Activated gamma-delta T cell (primary cell): ENCODE measurements around the gene TENM4.

Experiments used
- DNase-seq: peaks from one replicate; lab custom pipeline; 2025; lab: John Stamatoyannopoulos, UW

The TENM4 gene

DNA sequence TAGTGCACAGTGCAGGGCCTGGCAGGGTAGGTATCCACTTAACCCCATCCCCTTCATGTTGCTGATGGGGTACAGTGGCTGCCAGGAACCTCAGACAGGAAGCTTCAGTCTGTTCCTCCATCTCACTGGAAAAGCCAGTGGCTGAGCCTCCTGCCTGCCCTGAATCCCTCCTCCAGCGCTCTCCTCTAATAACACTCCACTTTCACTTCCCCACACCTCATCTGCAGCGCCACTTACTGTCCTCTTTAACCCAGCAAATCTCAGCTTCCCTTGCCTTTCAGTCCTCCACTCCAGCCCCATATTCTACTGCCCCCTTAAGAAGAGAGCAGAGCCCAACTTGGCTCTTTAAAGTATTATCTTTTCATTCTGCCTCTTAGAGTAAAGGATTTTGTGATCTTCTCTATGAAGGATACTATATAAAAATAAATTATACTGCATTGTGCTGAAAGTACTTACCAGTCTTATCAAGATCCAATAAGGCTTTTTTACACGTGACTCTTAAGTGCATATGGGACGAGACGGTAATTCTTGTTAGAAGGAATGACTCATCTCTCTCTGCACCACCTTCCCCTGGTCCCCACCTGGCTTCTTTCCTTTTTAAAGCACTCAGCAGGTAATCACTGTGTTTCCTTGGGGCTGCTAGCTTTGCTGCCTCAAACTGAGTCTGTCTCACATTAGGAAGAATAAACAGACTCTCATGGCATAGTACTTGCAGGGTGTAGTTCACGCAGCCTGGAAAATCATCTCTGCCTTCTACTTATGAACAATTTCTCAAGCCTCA, 628.1 kb downstream of the TENM4 start:
- DNase-seq = no peak

DNA sequence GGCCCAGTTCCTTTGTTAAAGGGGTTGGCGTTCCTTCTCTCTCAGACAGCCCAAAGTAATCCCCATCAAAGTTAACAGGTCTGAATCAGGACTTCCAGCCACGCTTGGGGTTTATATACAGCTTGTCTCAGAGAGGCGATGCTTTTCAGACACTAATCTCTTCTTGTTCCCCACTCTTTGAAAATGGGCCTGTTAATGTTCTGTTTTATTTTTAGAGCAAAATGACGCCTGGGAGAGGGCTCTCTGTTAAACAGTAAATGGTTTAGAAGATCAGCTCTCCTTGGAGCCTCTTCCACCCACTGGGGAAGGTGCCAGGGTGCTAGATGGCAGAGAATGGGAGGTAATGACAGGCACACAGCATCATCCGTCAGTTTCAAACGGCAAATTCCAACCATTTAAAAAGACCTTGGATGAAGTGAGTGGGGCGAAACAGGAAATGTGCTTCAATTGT, 630.2 kb downstream of the TENM4 start:
- no peak for DNase-seq

DNA sequence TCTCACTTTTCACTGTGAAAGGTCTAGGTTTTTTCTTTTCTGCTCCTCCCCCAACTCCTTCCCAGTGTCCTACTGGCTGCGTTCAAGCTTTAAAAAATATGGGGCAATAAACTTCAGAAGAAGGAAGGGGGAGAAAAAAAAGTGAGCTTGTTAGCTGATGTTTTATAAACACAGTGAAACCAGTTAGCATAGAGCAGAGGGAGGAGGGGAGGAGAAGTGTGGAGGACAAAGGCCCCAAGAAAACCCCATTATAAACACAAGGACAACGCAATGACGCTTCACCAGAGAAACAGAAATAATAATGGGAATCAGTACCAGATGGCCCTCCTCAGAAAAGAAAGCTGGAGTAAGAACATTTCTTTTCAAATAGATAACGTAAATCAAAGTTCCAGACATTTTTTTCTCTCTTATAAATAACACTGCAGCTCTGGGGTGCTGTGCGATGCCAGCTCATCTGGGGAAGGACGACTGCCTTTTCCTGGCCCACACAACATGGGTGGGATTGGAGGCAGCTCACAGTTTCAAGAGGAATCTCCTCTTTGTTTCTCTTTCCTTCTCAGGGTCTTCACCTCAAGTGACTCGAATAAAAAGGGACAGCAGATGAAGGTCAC, 630.8 kb downstream of the TENM4 start:
- no peak for DNase-seq

DNA sequence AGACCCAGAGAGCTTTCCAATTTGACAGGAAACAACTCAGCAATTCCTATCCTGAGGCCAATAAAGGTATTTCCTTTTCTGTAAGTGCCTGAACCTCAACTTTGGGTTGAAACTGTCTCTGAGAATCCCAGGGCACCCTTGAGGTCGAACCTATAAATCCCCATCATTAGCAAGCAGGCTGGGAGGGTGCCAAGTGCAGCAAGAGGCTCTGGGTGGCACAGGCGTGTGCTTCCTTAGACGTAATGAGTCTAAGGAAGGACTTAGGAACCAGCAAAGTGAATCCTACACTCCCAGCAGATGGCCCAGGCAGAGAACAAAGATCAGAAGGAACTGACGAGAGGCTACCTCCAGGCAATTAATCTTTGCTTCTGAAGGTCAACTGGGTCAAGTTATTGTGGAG, 631.9 kb downstream of the TENM4 start:
- no peak for DNase-seq

DNA sequence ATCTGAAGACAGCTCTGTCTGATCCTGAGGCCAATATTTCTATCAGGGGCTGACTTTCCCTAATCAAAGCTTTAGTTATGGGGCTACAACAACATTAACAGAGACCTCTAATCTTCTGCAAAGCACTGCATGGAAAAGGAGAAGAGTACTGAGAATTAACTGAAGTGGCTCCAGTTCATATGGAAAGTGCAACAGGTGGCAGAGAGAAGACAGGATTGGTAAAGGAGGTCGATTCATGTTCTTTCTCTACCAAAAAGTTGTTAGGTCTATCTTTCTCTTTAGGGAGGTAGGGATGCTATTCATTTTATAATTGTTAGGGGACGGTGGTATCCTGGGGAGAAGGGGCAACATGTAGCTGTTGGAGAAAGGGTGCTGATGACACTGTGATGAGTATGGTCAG, 633.5 kb downstream of the TENM4 start:
- no peak for DNase-seq

DNA sequence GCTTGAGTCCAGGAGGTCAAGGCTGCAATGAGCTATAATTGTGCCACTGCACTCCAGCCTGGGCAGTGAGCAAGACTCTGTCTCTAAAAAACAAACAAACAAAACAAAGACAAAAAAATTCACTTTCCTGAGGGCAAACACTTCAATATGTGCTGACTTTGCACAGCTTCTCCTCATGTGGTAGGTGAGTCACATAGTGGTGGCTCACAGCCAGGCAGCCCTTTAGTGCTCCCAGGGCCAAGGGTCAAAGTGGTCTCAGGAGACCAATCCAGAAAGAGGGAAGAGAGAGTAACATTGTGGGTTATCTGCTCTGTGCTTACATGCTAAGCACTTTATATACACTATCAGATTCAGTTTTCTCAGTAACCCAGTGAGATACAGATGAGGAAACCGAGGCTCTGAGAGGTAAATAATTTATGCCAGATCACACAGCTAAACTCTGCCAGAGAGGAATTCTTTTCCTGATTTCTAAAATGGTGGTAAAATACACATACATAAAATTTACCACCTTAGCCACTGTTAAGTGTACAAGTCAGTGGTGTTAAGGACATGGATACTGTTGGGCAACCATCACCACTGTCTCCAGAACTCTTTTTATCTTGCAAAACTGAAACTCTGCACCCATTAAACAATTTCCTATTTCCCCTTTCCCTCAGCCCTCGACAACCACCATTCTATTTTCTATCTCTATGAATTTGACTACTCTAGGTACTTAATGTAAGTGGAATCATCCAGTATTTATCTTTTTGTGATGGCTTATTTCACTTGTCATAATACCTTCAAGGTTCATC, 634.4 kb downstream of the TENM4 start:
- no peak for DNase-seq

DNA sequence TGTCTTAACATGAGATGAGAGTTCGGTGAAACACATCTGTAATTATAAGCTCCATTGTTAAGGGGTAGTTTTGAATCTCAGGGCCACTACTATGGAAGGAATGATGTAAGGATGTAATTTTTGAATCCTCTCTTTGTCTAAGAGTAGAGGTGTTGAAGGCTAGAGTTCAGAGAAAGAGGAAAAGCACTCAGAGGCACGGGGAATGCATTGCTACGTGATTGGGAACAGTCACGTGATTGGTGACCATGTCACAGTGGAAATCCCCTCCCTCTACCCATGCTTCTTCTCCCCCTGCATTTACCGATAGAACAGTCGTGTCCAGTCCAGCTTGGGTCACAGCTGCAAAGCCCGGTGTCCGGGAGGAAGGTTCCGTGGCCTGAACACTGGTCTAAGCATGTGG, 635.8 kb downstream of the TENM4 start:
- DNase-seq = no peak

DNA sequence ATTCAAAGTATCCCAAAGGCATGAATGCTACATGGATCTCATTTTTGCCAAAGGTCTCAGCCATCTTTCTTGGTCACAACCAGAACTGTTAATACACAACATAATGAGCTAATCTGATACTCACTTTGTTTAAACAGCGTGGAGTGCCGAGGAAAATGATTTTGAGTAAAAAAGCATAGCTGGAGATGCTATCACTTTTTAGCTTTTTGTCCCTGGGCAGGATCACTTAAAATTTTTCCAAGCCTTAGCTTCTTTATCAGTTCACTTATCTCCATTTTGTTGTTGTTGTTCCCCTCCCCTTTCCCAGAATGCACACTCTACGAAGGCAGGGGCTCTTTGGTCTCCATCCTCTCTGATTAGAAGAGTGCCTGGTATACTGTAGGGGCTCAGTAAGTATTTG, 636.8 kb downstream of the TENM4 start:
- DNase-seq = no peak

DNA sequence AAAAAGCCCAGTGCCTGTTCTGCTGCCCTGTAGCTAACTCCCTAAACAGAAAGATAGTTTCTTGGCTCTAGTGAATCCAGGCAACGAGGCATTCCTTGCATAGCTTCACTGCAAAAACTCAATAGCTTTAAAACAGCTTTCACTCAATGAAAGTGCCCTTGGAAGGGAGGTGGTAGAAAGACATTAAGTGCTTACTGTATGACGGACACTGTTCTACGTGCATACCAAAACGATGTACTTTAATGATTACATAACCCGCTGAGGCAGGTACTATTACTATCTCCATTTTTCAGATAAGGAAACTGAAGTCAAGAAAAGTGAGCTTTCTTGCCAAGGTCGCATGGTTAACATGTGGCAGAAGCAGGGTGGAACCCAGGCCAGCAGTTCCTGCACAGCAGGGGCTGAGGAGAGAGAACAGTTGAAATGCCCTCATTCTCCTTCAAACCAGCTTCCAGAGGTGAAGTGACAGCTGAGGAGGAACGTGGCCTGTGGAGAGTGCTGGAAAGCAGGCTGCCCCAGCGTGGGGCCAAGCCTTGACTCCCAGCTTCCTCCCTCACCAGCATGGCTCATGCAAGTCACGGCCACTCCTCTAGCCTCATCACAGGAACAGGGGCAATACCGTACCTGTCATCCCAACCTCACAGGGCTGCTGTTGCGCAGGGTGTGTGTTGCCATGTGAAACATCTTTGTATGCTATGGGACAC, 638.6 kb downstream of the TENM4 start:
- DNase-seq = no peak

DNA sequence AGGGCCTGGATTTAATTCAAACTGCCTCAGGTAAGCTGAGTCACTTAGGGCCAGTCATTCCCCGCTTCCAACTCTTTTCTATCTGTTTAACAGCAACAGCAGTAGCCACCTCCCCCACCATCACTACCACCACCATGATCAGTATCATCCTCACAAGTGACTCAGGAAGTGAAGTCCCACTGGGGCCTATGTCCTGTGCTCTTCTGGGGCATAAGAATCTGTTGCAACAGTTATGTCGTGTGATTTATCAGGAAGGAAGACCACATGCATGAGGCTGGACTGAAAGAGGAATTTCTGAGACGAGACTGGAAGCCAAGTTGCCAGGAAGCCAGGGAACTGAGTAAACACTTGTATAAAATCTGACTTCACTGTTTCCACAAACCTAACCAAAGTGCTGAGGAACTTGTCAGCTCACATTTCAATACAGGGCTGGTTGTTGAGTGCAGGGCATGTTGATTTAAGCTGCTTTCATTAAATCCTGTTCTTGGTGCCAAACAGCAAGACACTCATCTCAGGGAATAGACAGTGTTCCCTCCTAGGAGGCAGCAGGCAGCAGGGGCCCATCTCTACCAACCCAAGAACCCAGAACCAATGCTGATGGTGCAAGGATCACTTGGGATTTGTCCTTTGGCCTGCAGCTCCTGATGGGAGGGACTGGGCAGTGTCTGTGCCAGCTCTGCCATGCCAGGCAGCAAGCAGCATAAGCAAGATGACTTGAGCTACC, 639.5 kb downstream of the TENM4 start:
- no peak for DNase-seq

DNA sequence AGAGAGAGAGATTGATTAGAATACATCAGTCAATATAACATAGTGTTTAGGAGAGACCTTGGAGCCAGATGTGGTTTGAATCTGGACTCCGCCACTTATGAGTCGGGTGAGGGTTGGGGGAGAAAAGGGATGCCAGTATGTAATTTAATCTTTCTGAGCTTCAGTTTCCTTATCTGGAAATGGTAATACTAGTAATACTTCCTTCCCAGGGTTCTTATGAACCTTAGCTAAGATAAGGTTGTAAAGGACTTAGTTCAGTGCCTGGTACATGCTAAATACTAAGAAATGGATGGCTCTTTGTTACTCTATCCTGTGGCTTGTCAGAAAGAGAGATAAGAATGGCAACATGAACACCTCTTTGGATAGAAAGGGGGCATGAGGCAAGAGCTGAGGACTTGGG, 640.1 kb downstream of the TENM4 start:
- DNase-seq = no peak

DNA sequence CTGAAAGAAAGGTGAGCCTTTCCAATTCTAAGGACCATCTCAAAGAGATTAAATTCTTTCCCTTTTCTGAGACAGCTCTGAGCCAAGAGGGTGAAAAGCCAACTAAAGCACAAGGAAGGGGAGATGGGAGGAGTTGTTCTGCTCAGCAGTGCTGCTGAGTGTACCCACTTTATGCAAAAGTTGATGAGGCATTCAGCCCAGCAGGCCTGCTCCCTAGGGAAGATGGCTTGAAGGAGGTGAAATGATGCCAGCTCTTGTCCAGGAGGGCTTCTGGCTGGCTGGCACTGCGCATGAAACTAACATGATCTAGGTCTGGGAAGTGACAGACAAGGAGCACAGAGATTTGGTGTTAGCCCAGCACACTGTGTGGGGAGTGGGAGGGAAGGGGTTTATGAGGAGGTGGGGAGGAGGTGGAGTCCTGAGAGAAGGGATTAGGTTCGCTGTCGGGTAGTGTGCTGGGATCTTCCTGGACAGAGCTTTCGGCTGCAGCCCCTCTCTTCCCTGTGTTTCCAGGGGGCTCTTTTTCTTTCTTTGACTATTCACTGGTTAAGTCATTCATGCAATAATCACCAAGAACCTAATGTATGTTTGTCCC, 640.6 kb downstream of the TENM4 start:
- no peak for DNase-seq

DNA sequence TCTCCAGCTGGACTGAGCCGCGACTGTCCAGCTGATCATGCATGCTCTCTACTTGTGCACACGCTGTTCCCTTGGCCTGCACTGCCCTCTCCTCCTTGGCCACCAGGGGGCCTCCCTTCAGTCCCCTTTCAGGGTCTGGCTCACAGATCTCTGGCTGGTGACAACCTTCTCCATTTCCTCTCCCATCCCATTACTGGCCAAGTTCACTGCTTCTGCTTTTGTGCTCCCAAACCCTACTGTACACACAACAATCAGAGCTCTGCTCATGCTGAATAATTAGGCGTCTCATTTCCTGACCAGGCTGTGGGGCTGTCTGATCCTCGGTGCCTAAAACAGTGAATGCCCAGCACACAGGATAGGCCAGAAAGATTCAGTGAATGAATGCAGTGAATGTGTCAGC, 642.2 kb downstream of the TENM4 start:
- no peak for DNase-seq

DNA sequence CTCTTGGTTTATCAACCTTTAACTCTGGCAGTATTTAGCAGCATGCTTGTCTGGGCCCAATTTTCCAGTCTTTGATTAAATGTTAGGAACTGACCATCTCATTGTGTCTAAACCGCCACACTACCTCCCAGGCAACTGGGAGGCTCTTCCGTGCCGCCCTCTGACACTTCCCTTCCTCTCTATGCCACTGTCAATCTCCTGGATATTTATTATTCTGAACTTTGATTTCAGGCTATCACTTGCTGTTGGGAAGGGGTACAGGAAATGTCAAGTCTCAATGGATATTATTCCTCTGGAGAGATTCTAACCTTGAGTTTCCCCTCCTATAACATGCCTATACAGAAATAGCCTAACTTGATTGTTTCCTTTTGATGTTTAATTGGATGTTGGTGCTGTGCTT, 643.3 kb downstream of the TENM4 start:
- DNase-seq = no peak

DNA sequence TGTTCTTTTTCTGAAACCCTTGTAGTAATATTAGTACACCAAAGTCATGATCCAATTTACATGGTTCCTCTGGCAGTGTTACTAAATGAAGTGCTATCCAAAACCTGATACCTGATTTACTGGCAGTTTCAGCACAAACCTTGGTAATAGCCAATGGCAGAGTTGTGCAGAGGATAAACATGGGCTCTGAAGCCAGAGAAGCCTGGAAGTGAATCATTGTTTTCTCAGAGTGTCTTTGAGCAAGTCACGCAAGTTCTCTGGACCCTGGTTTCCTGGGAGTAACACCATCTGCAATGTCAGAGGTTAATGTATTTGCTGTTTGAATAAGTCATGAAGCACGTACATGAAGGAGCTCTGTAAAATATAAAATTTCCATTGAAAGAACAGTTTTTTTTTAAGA, 643.9 kb downstream of the TENM4 start:
- DNase-seq = no peak

DNA sequence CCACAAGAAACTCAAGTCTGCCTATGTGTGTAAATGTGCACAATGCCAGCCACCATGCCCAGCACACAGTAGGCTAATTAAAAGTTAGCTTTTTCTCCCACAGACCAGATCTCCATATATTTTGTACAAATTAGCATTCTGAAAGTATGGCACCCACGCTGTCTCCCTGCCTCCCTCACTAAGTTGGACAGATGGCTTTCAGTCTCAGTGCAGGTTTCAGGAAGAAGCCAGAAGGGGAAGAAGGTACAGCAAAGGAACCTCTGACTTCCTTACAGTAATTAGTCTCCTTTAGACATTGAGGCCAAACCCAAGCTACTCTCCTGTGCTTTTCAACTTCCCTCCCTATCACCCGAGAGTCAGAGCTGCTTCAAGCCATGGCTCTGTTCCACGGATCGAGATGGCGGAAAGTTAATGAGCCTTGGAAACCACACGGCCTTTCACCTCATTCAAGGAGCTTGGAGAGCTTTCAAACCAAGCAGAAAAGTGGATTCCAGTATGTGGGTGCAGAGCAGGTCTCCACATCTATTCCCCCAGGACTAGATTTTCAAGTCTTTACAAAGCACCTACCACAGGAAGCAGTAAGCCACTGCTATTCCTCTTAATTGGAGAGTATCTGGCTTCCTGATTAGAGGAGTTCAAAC, 645.1 kb downstream of the TENM4 start:
- DNase-seq = no peak

DNA sequence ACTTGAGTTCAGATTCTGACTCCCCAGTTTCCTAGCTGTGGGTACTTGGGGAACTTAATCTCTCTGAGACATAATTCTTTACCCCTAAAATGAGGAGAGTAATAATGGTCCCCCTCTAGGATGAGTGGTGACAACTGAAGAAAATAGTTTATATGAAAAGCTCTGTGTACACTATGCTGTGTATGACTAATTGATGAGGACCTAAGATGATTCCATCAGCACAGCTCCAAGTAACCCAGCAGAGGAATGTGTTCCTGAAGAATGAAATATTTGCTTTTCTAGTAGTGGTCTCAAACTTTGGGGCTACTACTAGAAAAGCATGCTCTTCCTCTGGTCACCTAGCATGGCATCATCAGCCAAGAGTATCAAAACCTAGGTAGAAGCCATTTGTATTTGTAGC, 648.9 kb downstream of the TENM4 start:
- DNase-seq = no peak

DNA sequence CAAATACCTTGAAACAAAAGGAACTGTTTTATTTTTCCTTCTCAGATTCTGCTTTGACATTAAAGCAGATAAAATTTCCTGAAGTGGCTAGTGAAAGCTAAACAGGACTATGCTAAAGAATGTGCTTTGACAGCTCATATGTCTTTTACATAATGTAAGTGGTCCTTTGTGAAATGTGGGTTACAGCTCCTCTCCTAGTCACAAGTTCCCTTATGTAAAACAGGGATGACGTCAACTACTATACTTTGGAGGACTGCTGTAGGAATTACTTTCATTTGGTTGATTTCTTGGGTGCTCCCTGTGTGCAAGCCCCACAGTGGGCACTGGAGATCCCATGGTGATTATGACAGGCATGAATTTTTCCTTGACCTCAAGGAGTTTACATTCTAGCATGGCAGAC, 649.6 kb downstream of the TENM4 start:
- DNase-seq = no peak

DNA sequence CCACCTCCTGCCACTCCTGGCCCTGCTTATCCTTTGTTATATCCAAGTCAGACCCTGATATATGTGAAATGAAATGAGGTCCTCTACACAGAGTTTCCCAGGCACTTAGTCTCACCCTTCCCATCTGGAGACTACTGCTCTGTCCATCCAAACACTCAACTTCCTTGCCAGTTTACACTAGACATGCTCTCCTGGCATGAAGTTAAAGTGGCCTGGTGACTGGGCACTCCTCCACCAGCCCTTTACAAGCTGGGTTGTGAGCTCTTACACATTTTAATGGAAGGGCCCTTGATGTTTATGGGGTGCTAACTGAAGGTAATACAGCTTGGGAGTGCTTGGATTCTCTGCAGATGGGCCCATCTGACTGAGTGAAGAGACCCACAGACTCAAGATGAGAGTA, 650.0 kb downstream of the TENM4 start:
- DNase-seq = no peak

DNA sequence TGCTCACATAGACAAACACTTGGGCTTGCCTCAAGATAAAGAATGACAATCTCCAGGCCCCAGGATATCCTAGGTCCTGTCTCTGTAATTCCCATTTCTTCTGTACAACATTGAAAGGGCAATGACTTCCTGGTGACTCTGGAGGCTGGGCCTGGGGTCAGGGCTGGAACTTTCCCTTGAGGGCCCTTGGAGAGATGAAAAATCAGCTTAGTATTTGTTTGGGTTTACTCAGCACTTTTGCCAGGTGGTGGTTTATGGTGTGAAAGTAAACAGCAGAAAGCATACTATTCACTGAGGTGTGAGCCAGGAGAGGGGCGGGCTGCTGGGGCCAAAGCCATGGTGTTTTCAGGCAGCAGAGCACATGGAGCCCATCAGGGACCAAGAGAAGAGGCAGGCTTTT, 651.5 kb downstream of the TENM4 start:
- no peak for DNase-seq

DNA sequence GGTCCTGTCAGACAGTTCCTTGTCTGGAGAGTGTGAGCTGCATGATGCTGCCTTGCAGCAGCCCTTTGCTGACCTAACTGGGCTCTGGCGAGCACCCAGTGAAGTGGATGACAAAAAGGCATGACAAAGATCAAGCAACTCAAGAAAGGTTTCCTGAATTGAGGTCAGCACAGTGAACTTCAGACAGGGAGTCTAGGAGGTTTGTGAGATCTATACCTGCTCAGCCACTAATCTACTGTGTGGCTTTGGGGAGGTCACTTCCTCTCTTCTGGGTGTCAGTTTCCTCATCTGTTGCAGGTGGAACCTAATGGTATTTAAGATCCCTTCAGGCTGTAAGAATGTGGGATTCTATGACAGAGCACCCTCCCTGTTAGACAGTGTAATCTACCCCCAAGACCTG, 652.3 kb downstream of the TENM4 start:
- DNase-seq = no peak
